NCI-H526 treated with DMSO at 0.1 percent for 48 hours (cell line): ENCODE results near the gene CLEC6A.
"Not testable (repeated sequence)": the region's sequence is repeated elsewhere in the genome, so short reads cannot be mapped to it uniquely, and the experiment has no call there.

Source experiments
- DNase-seq: peaks from one replicate; lab custom pipeline; 2025; lab: John Stamatoyannopoulos, UW

The CLEC6A gene

GRCh38 chr12:8495671-8496070 lies 39.9 kb downstream of the CLEC6A start:
- not testable (repeated sequence) for DNase-seq

DNA sequence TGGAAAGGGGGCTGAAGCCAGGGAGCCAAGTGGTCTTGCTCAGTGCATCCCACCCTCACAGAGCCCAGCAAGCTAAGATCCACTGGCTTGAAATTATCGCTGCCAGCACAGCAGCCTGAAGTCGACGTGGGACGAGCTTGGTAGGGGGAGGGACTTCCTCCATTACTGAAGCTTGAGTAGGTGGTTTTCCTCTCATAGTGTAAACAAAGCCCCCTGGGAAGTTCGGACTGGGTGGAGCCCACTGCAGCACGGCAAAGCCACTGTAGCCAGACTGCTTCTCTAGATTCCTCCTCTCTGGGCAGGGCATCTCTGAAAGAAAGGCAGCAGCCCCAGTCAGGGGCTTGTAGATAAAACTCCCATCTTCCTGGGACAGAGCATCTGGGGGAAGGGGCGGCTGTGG lies 40.3 kb downstream of the CLEC6A start:
- not testable (repeated sequence) for DNase-seq

- DNase-seq, result no peak
Observed at GRCh38 chr12:8499616-8500015, 43.9 kb downstream of the CLEC6A start.

GRCh38 chr12:8501720-8502119 lies 46.0 kb downstream of the CLEC6A start:
- DNase-seq, result no peak

GRCh38 chr12:8504351-8504750 lies 48.6 kb downstream of the CLEC6A start:
- DNase-seq, result no peak

- DNase-seq, result no peak
Observed at GRCh38 chr12:8507596-8507995, 51.8 kb downstream of the CLEC6A start.

DNA sequence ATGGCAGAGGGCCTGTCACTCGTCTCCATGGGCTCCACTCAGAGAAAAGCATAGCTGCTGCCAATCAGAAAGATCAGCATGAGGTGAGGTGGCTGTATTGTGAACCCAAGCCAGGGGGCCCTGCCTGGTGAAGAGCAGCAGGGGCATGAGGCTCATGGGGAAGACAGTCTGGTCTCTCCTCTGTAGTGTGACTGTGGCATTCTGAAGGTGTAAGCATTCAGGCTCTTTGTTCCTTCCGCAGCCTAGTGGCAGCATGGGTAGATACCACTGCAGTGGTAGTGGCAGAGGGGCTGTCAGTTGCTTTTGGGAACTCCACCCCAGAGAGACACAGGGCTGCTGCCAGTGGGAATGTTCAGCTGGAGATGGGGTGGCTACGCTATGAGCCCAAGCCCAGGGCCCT lies 52.5 kb downstream of the CLEC6A start:
- no peak for DNase-seq

- no peak for DNase-seq
Observed at GRCh38 chr12:8508910-8509841, 53.4 kb downstream of the CLEC6A start.

GRCh38 chr12:8513256-8513655 lies 57.5 kb downstream of the CLEC6A start, which contains the start of gene CLEC4D:
CLEC4D (plus strand) TSS chr12:8513503; CDS start chr12:8513733, 230 bp downstream.
- DNase-seq, result no peak

DNA sequence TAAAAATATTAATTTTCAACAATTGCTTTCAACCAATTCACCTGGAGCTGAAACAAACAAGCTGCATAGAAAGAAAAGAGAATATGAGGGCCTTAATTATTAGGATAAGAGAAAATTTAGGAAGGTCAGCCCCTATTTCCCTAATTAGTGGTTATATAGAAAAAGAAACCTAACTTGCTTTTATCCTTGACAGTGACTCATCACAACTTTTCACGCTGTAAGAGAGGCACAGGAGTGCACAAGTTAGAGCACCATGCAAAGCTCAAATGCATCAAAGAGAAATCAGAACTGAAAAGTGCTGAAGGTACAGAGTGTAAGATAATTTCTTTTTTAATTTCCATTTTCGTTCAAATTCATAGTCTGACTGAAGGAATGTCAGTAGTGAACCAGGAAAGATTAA lies 62.2 kb downstream of the CLEC6A start:
- DNase-seq, result no peak

- no peak for DNase-seq
Observed at GRCh38 chr12:8519171-8519570, 63.4 kb downstream of the CLEC6A start.

DNA sequence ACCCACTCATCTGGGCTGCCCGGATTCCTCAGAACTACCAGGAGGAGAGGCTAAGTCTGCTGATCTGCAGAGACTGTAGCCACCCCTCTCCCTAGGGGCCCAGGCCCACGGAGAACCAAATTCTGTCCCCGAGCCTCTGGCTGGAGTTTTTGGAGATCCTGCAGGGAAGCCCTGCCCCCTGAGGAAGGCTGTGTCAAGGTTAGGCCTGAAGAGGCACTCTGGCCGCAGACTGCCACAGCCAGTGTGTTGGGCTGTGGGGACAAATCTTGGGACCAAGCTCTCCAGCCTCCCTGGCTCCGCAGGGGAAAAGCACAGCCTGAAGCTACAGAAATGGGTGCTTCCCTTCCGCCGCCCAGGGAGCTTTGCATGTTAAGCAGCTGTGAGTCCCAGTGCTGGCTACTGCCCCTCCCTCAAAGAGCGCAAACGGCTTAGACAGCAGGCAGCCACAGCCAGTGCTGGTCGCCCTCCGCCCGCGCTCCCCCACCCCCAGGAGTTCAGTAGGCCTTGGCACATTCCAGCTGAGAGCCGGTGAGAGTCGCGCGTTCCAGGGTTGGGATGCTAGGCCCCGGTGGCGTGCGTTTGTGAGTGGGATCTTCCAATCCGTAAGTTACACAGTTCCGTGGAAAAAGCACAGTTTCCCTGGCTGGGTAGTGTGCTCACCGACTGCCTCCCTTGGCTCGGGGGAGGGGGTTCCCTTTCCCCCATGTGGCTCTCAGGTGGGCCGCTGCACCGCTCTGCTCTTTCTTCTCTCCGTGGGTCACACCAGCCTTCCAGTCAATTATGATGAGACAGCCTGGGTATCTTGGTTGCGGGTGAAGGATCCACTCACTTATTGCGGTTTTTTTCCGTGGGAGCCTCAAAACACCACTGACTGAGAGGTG lies 71.7 kb downstream of the CLEC6A start:
- no peak for DNase-seq
